ENCODE data around the gene KCTD4.

DNA sequence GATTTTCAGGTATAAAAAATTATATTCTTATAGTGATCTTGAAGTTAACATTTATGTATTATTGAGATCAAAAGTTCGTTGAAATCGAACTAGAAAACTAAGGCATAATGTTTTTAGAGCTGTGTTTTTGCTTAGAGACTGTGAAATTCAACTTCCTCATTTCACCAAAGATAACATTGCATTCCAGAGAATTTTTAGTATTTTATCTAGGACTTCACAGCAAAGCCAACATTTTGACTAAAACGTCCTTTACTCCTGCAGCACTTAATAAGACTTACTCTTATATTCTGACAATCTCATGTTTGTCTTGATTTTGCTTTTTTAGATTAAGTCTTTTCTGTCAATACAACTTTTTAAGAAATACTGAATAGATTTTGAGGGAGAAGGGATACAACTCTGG is 4.7 kb downstream of the KCTD4 start:
- TF ChIP-seq POLR2A (IDR thresholded peaks at IDR 0.05; ENCODE audit: low read depth) (no peak), EP300 (IDR thresholded peaks at IDR 0.05) (no peak), CTCF (IDR thresholded peaks at IDR 0.05) (no peak), POLR2AphosphoS5 (IDR thresholded peaks at IDR 0.05) (no peak)

All from esophagus muscularis mucosa (tissue), 4 donors.